ENCODE measurements around the gene PRAMEF2.
"Not testable (repeated sequence)": the region's sequence is repeated elsewhere in the genome, so short reads cannot be mapped to it uniquely, and the experiment has no call there.

Gene PRAMEF2

GRCh38 chr1:12856786-12857185, at the start of gene PRAMEF2:
PRAMEF2 (plus strand) TSS chr1:12857086; CDS start chr1:12859010, 1,924 bp downstream.
- not testable (repeated sequence) for DNase-seq (ENCODE audit: low read depth)

DNA sequence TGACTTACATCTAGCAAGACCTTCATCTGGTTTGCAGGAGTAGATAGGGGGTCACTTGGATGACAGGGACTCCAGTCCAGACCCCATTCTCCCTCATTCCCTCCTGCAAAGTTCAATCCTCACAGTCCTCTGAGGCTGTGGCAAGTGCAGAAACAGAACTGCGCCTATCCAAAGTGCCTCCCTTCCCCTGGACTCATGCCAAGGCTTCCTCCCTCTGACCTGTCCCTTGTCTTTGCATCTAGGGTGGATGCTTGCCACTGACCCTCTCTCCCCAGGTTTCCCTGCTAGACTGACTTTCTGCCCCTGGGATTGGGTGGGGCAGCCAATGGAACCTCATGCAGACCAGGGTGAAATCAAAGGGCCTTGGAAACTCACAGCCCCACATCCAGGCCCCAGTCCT, 47.0 kb upstream of the PRAMEF2 start:
- DNase-seq (ENCODE audit: low read depth), result no peak

- peak; percentile 6 for DNase-seq (ENCODE audit: low read depth)
These were observed 46.0 kb upstream of the PRAMEF2 start for GRCh38 chr1:12810691-12811408.

DNA sequence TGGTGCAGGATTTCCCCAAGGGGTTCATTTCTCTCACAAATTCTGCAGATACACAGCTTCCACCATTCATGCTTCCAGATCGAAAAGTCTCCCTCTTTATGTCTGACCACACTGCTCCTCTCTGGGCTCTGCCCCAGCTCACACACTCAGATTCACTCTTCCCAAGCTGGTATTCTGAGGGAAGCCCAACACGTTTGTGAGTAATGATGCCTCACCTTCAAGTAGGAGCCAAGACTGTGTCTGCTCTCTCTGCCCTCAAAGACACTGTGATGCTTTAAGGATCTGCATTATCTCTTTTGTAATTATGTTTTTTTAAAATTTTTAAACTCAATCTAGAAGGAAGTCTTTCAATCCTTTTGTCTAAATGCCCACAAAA, 45.5 kb upstream of the PRAMEF2 start:
- DNase-seq (ENCODE audit: low read depth), result no peak

DNA sequence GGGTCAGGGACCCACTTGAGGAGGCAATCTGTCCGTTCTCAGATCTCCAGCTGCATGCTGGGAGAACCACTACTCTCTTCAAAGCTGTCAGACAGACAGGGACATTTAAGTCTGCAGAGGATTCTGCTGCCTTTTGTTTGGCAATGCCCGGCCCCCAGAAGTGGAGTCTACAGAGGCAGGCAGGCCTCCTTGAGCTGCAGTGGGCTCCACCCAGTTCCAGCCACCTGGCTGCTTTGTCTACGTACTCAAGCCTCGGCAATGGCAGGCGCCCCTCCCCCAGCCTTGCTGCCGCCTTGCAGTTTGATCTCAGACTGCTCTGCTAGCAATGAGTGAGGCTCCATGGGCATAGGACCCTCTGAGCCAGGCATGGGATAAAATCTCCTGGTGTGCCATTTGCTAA, 37.8 kb upstream of the PRAMEF2 start:
- DNase-seq (ENCODE audit: low read depth), result not testable (repeated sequence)

DNA sequence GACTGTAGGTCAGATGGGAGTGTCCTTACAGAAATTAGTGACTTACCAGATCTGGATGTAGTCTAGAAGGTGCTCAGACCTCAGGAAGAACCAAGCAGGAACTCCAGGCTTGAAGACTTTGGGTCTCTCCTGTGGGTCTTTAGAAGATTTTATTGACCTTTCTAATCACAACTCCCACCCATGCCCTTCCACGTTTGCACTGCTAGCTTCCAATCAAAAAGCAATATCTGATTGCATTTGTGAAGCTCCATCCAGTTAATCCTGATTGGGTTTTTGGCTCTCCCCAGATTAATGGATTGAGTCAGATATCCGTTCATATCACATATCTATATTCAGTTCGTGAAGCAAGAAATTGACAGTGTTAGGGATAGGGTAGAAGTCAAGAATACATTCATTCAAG, 25.6 kb upstream of the PRAMEF2 start, which contains the start of gene PRAMEF11:
TSS of gene PRAMEF11 (minus strand) at position 101 of the 400 bp plus-strand sequence. CDS start 2,621 bp downstream, outside the sequence.
- not testable (repeated sequence) for DNase-seq (ENCODE audit: low read depth)

DNA sequence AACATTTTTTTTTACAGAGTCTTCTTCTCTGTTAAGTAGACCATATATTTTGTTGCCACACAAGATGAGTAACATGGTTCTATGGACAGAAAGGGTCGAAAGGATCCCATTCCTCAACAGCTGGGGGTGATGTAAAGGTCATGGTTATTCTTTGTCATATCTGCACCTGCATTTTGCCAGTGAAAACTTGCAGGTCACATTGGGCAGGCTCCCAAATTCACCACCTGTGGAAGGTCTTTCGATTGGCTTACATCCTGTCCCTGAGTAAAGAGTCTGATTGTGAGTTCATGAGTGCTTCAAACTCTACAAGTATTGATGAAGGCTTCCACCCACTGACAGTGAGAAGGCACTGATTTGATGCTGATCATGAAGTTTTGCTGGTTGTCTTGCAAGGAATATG, 23.6 kb upstream of the PRAMEF2 start:
- not testable (repeated sequence) for DNase-seq (ENCODE audit: low read depth)

DNA sequence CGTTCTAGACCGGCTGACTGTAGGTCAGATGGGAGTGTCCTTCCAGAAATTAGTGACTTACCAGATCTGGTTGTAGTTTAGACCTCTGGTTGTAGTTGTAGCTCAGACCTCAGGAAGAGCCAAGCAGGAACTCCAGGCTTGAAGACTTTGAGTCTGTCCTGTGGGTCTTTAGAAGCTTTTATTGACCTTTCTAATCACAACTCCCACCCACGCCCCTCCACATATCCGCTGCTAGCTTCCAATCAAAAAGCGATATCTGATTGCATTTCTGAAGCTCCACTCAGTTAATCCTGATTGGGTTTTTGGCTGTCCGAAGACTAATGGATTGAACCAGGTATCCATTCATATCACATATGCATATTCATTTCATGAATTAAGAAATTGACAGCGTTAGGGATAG, 8.3 kb upstream of the PRAMEF2 start, which contains the start of gene HNRNPCL1:
TSS of gene HNRNPCL1 (minus strand) at position 101 of the 400 bp plus-strand sequence. CDS start 431 bp downstream, outside the sequence.
- DNase-seq (ENCODE audit: low read depth), result not testable (repeated sequence)

DNA sequence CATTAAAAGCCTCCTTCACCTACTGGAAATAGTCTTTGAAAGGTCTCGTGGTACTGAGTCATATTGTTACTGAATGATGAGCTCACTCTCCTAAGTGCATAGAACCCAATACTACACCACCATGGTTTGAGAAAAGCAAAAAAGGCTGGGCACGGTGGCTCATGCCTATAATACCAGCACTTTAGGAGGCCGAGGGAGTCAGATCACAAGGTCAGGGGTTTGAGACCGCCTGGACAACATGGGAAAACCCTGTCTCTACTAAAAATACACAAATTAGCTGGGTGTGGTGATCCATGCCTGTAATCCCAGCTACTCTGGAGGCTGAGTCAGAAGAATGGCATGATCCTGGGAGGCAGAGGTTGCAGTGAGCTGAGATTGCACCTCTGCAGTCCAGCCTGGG, 5.1 kb upstream of the PRAMEF2 start:
- peak; percentile 6 for DNase-seq (ENCODE audit: low read depth)

DNA sequence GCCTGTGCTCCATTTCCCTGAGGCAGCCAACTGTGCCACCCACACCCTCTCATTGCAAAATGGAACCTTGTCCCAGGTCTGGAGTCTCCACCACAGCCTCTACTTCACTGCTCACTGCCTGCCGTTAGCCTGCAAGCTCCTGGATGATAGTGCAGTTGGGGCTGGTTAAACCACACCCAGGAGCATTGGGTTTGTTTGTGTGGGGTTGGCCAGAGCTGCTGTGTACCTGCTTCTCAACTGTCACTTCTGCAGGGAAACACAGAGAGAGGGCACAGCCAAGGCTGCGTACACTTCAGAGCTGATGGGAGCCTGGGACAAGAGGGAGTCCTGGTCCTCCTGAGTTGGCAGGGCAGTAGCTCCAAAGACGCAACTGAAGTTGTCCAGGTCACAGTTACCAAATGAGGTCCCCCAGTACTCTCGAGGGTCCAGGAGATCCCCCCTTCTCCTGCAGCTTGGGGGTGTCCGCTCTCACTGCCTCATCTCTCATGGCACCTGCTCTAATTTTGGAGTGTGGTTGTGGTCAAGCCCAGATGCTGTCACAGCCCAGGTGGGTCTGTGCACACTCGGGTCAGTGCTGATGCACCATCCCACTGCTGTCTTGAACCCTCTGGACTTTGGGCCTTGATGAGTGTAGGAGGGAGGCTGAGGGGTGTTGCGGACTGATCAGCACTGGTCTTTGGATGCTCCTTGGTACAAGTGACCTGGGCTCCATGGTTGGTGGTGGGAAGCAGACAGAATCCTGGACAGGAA, 6.4 kb downstream of the PRAMEF2 start:
- not testable (repeated sequence) for DNase-seq (ENCODE audit: low read depth)

DNA sequence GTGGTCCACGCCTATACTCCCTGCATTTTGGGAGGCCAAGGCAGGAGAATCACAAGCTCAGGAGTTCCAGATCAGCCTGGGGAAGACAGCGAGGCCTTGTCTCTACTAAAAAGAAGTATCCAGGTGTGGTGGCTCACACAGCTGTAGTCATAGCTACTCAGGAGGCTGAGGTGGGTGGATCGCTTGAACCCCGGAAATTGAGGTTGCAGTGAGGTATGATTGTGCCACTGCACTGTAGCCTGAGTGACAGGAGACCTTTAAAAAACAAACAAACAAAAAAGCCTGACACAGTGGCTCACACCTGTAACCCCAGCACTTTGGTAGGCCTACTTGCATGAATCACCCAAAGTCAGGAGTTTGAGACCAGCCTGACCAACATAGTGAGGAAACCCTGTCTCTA, 21.6 kb downstream of the PRAMEF2 start:
- DNase-seq (ENCODE audit: low read depth), result not testable (repeated sequence)

GRCh38 chr1:12886101-12886500, 29.2 kb downstream of the PRAMEF2 start, which contains the start of gene PRAMEF4:
PRAMEF4 (minus strand) TSS chr1:12886201; CDS start chr1:12883394, 2,807 bp downstream.
- not testable (repeated sequence) for DNase-seq (ENCODE audit: low read depth)

DNA sequence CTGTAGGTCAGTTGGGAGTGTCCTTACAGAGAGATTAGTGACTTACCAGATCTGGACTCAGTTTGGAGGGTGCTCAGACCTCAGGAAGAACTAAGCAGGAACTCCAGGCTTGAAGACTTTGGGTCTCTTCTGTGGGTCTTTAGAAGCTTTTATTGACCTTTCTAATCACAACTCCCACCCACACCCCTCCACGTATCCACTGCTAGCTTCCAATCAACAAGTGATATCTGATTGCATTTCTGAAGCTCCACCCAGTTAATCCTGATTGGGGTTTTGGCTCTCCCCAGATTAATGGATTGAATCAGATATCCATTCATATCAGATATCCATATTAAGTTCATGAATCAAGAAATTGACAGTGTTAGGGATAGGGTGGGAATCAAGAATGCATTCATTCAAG, 41.3 kb downstream of the PRAMEF2 start, which contains the start of gene PRAMEF10:
TSS of gene PRAMEF10 (minus strand) at position 101 of the 400 bp plus-strand sequence. CDS start 2,423 bp downstream, outside the sequence.
- not testable (repeated sequence) for DNase-seq (ENCODE audit: low read depth)

- not testable (repeated sequence) for DNase-seq (ENCODE audit: low read depth)
These were observed 42.3 kb downstream of the PRAMEF2 start for GRCh38 chr1:12899186-12899585.

- DNase-seq (ENCODE audit: low read depth), result not testable (repeated sequence)
These were observed 47.1 kb downstream of the PRAMEF2 start for GRCh38 chr1:12903793-12904572.
